GM19467 (cell line): ENCODE measurements around the gene SRP19.
A peak's percentile ranks its signal among the peaks of the same experiment; 100 is the strongest.
"Not testable (repeated sequence)": the region's sequence is repeated elsewhere in the genome, so short reads cannot be mapped to it uniquely, and the experiment has no call there.

Experiments
- ATAC-seq: cut with Tn5 transposase; IDR thresholded peaks from one replicate; pipeline ENCODE4 v1.9.1; 2021; ENCODE audit warnings: mild to moderate bottlenecking, moderate library complexity; ENCODE audit not compliant: unreplicated experiment

The SRP19 gene

DNA sequence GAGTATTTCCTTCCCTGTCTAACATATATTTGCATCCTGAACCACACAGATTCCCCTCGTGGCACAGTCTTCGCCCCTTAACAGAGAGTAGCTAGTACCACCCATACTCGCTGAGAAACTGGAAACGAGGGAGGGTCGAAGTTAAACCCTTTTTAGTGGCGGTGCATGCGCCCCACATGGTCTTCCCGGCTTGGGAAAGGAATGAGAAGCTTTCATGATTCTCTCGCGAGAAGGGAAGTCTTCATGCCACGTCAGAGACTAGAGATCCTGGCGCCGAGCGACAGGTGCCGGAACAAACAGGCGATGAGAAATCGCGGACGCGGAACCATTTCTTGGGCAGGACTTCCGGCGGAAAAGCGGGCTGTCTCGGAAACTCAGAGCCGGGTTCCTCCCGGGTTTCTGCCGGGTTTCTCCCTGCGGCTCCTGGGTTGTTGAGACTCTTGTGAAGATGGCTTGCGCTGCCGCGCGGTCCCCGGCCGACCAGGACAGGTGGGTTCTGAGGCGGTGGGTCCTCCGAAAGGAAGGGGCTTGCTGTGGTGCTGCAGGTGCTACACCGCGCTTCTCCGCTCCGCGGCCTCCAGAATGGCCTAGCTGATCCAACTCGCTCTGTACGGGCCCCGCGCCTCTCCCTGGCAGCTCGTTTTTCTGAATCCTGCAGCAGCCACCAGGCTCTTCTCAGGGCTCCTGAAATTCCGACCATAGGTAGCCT is at the start of gene SRP19:
Gene SRP19 (plus strand): TSS at position 359 of the 709 bp plus-strand sequence. CDS start 90 bp downstream, at position 449.
- peak; percentile 99 for ATAC-seq

DNA sequence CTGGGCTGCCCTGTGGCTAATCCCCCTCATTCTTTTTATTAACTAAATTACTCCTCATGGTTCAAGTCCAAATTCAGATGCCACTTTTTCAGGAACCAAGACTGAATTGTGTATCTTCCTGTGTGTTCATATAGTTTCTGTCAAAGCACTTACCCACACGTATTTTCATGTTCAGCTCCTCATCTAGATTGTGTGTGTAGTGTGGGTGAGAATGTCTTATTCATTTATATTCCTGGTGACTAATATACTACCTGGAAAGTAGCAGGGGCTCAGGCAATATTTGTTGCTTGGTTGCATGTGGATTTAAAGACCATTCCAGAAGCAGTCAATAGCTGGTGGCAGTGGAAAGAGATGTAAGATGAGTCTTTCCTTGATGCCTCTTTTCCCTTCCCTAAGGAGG is 48.5 kb upstream of the SRP19 start:
- ATAC-seq = no peak

DNA sequence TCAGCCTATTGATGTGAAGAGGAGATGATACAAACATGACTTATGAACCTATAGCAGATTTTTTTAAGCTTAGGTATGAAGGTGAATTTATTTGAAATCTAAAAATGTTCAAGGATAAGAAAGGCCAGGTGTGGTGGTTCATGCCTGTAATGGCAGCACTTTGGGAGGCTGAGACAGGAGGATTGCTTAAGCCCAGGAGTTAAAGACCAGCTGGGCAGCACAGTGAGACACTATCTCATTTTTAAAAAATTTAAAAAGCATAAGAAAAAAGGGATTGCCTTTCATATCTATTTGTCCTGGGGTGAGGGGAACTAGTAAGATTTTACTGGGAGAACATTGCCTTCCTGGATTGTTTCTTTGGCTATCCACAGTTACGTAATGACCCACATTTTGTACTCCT is 40.8 kb upstream of the SRP19 start:
- no peak for ATAC-seq

DNA sequence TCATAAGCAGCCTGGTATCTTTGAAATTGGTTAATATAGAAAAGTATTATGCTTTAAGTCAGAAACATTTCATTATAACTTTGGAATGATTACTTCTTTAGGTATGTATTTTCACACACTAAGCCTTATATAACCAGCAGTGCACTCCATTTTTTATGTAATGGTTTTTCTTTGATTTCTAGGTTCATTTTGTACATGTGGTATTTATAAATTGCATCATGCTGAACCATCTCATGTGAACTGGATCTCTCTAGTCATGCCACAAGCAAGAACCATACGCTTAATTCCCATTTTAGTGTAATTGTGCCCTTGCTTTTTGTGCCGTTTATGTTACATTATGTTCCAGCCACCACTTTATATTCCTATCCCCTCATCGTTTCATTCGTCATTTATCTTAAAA is 38.6 kb upstream of the SRP19 start:
- ATAC-seq = no peak

DNA sequence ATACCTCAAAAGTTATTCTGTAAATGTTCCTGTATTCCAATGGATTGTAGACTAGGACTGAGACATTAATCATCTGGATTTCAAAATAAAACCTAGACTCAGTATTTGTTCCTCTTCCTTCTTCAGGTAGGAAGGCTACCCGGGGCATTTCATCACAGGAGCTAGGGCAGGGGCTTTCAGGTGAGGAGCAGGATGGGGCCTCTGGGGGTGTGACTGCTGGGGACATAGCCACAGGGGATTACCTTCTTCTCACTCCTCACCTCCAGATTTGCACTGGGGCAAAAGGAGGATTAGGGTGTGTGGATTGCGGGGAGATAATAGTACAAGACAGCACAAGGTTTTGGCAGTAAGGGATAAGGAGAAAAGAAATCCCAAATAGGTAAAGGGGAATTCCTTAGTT is 37.9 kb upstream of the SRP19 start:
- no peak for ATAC-seq

DNA sequence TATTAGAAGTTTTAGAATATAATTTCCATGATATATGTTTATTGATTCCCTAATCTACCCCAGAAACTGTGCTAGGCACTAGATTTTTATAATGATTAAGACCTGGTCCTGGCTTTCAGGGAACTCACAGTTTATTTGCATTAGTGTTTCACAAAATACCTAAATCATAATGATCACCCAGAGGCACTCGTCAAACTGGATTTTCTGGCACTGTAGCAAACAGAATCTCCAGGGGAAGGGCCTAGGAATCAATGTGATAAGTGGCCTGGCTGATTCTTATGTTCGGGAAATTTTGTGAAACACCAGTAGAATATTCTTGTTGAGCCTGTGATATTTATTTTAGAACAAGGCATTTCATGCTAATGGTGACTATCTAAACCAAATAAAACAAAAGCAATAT is 37.4 kb upstream of the SRP19 start:
- ATAC-seq = no peak

DNA sequence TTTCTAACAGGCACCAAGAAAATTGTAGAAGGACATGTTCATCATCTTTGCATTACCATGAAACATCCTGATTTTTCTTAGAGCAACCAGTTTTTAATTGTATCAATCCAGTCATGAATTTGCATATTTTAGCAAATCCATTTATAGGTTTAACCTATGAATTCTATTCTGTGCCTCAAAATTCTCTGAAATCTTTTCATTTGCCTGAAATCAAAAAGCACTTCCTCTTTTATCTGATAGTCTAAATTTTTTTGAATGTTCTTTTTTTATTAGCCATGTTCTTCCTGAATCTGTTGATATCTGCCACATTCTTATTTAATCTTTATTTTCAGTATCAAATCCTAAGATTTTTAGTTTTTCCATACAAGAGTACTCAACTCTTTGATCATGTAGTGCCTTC is 36.9 kb upstream of the SRP19 start:
- no peak for ATAC-seq

DNA sequence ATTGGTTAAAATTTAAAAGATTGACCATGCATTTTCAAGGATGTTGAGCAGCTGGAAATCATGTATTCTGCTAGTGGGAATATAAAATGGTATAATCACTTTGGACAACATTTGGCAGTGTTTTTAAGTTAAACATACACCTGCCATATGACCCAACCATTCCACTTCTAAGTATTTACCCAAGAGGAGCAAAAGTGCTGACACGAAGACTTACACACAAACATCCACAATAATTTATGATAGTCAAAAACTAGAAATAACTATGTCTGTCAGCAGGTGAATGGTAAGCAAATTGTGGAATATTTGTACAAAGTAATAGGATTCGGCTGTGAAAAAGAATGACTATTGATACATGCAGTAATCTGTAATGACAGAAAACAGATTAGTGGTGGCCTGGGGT is 30.7 kb upstream of the SRP19 start:
- no peak for ATAC-seq

DNA sequence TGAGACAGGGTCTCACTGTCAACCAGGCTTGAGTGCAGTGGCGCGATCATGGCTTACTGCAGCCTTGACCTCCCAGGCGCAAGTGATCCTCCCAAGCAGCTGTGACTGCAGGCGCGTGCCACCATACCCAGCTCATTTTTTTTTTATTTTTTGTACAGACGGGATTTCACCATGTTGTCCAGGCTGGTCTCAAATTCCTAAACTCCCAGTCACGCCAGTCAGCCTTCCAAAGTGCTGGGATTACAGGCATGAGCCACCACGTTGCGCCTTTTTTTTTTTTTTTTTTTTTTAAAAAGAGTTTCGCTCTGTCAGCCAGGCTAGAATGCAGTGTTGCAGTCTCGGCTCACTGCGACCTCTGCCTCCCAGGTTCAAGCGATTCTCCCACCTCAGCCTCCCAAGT is 27.1 kb upstream of the SRP19 start:
- ATAC-seq = no peak

DNA sequence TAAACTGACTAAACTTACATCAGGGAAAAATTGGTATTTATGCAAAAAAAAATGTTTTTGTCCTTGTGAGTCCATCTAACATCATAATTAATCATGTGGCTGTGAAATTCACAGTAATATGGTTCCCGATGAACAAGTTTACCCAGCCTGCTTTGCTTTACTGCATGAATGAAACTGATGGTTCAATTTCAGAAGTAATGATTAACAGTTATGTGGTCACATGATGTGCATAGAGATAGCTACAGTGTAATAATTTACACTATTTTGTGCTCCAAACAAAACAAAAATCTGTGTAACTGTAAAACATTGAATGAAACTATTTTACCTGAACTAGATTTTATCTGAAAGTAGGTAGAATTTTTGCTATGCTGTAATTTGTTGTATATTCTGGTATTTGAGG is 16.6 kb upstream of the SRP19 start:
- no peak for ATAC-seq

DNA sequence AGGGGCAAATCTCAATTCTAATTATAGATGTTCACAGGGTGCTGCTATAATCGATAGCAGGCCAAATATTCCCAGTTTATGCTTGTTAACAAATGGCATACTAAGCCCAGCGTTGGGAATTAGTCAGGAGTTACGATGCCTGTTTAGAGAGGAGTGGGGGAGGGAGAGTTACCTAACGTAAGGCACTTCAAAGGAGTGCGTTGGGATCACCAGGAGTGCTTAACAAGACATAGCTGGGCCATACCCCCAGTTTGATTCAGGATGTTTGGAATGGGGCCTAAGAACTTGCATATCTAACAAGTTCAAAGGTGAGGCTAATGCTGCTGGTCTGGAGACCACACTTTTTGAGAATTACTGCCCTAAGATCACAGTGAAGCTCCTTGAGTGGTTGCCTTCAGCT is 14.5 kb upstream of the SRP19 start:
- no peak for ATAC-seq

DNA sequence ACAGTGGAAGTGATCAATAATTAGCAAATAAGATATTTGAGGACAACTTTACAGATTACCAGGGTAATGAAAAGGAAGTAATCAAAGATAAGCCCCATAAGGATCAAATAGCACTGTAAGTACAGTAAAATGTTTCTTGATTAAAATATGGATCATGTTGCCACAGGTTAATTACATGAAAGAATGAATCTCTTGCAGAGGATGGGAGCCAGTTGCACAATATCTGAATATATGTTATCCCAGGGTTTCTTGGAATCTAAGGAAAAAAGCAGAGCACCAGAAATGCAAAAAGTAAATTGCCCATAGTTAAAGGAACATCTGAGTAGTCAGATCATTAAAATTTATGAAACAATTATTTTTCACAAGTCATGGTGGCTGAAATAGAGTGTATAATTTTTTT is 13.8 kb upstream of the SRP19 start:
- no peak for ATAC-seq

DNA sequence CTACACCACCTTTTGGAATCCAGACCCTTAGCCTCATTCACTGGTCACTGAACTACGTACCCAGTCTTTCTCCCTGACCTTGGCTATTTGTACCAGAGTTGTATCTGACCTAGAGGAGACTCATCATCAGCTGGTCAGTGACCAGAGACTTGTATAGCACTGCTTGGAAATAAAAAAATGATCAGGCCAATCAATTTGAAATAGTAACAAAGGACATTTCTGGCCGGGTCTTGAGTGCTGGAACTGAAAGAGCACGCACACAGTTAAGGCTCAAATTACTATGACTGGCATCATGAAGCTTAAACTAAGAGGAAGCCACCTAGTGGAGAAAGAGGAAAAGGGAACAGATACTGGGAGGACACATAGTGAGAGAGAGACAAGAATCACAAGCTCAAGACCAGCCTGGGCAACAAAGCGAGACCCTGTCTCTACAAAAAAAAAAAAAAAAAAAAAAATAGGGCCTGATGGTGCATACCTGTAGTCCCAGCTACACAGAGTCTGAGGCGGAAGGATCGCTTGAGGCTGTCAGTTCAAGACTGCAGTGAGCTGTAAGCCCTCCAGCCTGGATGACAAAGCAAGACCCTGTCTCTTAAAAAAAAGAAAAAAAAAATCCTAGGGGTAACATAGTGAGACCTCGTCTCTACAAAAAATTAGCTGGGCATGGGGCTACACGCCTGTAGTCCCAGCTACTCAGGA is 12.8 kb upstream of the SRP19 start:
- ATAC-seq = peak; percentile 100

DNA sequence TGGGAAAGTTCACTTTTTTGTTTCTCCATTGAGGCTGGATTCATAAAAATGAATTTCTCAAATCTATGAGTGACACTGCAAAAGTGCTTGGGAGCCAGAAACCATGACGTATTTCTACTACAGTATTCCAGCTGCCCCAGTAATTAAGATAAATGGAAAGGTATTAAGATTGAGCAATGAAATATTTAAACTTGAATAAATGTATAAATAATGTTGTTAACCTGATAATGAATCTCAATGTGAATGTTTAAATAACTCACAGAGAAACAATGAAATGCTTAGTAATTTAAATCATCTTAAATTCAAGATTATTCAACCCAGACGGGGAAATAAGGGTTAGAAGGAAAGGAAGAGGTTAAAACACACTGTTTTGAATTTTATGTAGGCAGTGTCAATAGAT is 11.2 kb upstream of the SRP19 start:
- ATAC-seq = no peak

DNA sequence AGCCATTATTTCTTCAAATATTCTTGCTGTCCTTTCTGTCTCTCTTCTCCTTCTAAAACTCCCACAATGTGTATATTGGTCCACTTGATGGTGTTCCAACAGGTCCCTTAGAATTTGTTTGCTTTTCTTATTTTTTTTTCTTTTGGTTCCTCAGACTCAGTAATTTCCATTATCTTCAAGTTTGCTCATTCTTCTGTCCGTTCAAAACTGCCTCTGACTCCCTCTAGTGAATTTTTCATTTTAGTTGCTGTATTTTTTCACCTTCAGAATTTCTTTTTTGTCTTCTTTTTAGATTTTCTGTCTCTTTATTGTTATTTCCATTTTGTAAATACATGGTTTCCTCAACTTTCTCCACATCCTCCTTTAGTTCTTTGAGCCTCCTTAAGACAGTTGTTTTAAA is 6.4 kb upstream of the SRP19 start:
- no peak for ATAC-seq

DNA sequence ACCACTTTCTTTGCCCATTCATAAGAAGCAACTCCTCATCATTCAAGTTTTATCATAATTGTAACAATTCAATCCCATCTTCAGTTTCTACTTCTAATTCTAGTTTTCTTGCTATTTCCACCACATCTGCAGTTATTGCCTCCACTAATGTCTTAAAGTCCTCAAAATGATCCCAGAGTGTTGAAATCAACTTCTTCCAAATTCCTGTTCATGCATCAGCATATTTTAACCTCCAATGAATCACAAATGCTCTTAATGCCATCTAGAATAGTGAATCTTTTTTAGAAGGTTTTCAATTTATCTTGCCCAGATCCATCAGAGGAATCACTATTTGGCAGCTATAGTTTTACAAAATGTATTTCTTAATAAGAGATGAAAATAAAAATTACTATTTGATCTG is 3.2 kb upstream of the SRP19 start:
- no peak for ATAC-seq

DNA sequence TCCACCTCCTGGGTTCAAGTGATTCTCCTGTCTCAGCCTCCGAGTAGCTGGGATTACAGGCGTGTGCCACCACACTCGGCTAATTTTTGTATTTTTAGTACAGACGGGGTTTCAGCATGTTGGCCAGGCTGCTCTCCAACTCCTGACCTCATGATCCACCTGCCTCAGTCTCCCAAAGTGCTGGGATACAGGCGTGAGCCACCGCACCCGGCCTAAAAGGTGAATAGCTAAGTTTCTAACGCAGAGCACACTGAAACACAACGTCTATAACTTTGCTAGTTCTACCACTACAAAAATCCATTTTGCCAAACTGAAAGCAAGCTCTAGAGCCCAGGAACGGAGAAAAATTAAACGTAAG is 537 bp upstream of the SRP19 start:
- not testable (repeated sequence) for ATAC-seq

DNA sequence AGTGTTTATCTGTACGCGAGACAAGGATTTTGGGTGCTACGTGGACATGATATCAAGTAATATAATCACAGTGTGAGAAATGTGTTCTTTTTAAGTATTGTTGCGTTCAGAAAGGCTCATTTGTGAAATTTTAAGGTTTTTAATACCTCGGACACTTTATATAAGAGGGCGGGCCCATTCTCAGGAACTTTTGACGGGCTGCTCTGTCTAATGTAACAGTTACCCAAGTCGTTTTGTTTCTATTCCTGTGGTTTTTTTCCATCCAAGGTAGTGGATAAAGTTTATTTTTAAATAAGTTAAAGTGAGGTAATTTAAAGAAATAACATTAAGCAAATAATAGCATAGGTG is 525 bp downstream of the SRP19 start:
- no peak for ATAC-seq

DNA sequence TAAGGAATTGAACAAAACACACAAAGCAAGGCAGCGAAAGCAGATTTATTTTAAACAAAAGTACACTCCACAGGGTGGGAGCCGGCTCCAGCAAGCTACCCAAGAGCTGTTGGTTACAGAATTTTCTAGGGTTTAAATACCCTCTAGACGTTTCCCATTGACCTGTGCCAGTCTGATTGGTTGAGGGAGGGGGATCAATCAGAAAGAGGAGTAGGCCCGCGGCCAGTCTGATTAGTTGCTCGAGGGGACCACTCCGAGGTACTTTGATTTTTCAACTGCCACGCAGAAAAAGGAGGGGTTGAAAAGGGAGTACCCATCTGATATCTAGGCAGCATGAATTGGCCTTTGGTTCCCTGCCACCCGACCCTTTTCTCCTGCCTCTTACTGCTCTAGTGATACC is 998 bp downstream of the SRP19 start:
- no peak for ATAC-seq

DNA sequence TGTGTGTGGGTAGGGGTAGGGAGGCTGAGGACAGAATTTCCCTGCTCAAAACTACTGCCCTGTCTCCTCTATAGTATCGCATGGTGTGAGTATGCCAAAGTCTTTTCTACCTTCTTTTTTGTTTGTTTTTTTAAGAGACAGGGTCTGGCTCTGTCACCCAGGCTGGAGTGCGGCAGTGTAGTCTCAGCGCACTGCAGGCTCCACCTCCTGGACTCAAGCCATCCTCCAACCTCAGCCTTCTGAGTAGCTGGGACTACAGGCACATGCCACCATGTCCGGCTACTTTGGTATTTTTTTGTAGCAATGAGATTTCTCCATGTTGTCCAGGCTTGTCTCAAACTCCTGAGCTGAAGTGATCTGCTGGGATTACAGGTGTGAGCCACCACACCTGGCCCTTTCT is 2.5 kb downstream of the SRP19 start:
- no peak for ATAC-seq

DNA sequence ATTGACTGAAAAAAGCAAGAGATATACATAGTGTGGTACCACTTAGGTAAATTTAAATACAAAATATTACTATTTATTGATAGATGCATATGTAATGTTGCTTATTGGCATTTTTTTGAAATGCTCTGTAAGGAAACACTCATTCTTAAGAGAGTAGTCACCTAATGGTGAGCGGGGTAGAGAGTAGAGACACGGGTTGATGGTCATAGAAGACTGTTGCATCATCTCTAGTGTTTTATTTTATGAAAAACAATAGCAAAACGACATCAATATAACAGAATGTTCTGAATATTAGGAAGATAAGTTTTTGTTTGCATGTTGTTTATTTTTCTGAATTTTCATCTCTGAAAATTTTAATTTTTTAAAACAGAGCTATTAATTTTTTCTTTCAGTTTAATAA is 4.0 kb downstream of the SRP19 start:
- no peak for ATAC-seq

DNA sequence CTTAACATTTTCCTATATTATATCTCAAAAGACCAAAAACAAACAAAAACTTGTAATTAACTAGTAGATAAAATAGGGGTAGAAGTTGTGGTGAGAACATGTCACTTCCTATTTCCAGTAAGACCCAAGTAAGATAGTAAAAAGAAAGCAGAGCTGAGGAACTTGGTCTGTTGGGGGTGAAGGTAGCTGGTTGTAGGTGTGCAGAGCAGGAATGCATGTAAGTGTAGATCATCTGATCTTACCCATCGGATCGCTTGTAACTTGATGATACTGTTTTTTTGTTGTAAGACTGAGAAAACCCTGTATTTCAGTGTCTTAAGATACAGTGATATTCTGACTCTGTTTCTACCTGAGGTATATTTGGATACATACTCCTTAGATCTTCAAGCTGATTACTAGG is 5.7 kb downstream of the SRP19 start:
- ATAC-seq = no peak

DNA sequence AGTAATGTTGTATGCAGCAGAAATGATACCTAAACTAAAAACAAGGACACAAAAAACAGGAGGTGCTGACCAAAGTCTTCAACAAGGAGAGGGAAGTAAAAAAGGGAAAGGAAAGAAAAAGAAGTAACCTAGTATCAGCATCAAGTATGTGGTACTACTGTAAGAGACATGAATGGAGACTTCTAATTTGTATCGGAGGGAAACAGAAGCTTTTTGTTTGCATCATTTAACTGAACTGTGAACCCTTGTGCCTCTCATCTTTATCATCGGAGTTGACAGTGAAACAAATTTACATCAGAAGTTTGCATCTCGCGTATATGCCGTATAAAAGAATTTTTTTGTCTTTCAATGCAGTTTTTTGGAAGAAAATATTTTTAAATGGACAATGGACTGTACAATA is 6.3 kb downstream of the SRP19 start:
- ATAC-seq = no peak
